ENCODE results near the gene KDELR1. TPM values are rescaled to one million over a fixed set of nuclear protein-coding genes. Genes with fewer than 3 reads are reported as not detected.

KDELR1 gene
- total RNA-seq, 1 experiment from 2014 or later, result 198 TPM

- no peak overlapping the region for H3K56ac ChIP-seq (ENCODE audit: insufficient read length, low read depth, low read length)
- no peak for TF ChIP-seq CTCF (conservative IDR thresholded peaks at IDR 0.05)
- H2AFZ ChIP-seq (ENCODE audit: low read length), result no peak overlapping the region
- no peak overlapping the region for H2AK5ac ChIP-seq (ENCODE audit: insufficient read length, low read length)
- no peak overlapping the region for H3K4me2 ChIP-seq (ENCODE audit: insufficient read depth, insufficient read length, low read length)
- Mint-ChIP-seq H3K9me3 (no peaks in the 10 kb centered on the region), H3K4me1 (0 out of 4 replicates have a peak, but pooled peaks cover 0 to 3% of the 10 kb centered on the region in 2 experiments), H3K36me3 (ENCODE audit: insufficient read depth in 1 of 3, low read depth in 3 of 3) (peaks cover 0 to 4% (median 0%) of the 10 kb centered on the region in 3 experiments; a peak in 2 of 7 replicates), H3K27ac (no peak overlapping the region; a peak in 1 of 7 replicates), H3K27me3 (ENCODE audit: low read depth) (no peaks in the 10 kb centered on the region; the same call in 1 of the 2 replicates), H3K4me3 (no peak overlapping the region)
- H3K23ac ChIP-seq (ENCODE audit: insufficient read length, low read depth, low read length), result no peak overlapping the region
- H3K4me1 ChIP-seq (ENCODE audit: insufficient read depth, low read length), result no peaks in the 10 kb centered on the region
- no peak overlapping the region for H4K8ac ChIP-seq (replicated peaks; ENCODE audit: insufficient read length, low read depth, low read length)
- no peak overlapping the region for H2BK20ac ChIP-seq (ENCODE audit: low read depth, low read length, poor library complexity, severe bottlenecking)
- H2BK12ac ChIP-seq (ENCODE audit: insufficient read length, low read depth, low read length), result no peak overlapping the region
- no peak overlapping the region for H3K27ac ChIP-seq (ENCODE audit: insufficient read length, low read depth, low read length)
- H3T11ph ChIP-seq (ENCODE audit: low read length), result no peak overlapping the region
- H4K91ac ChIP-seq (ENCODE audit: insufficient read length, low read depth, low read length), result no peak overlapping the region
- H3K79me1 ChIP-seq (ENCODE audit: insufficient read depth, low read depth, low read length, poor library complexity, severe bottlenecking), result no peaks in the 10 kb centered on the region
- no CpG with 5 or more reads among the region's 6 CpGs for WGBS (ENCODE audit: extremely low coverage, insufficient read length, low lambda C conversion rate)
- no peaks in the 10 kb centered on the region for H3K23me2 ChIP-seq (ENCODE audit: insufficient read length, low read depth, low read length, poor library complexity, severe bottlenecking)
- no peak overlapping the region for H3K9ac ChIP-seq (ENCODE audit: extremely low read depth, insufficient read length, low read length)
- H3K4ac ChIP-seq (ENCODE audit: low read depth, low read length), result no peak overlapping the region
- H3K27me3 ChIP-seq (ENCODE audit: insufficient read depth, low read length), result no peaks in the 10 kb centered on the region
- no peaks in the 10 kb centered on the region for H3K9me3 ChIP-seq (ENCODE audit: control insufficient read depth, low read depth, low read length)
- H3K14ac ChIP-seq (ENCODE audit: insufficient read depth, low read length), result no peak overlapping the region
- no peaks in the 10 kb centered on the region for H4K20me1 ChIP-seq (ENCODE audit: control insufficient read depth, insufficient read depth, insufficient read length)
- H2BK120ac ChIP-seq (ENCODE audit: low read depth, low read length, poor library complexity, severe bottlenecking), result no peak overlapping the region
- no peak overlapping the region for H3K18ac ChIP-seq (ENCODE audit: insufficient read length, low read depth, low read length)
- H3K79me2 ChIP-seq (ENCODE audit: insufficient read depth, low read length), result no peaks in the 10 kb centered on the region
- no peak overlapping the region for H4K5ac ChIP-seq (ENCODE audit: insufficient read length, low read depth, low read length)
- no peak for DNase-seq
- H2BK15ac ChIP-seq (ENCODE audit: low read depth, low read length), result no peak overlapping the region
- H2BK5ac ChIP-seq (ENCODE audit: insufficient read length, low read length), result no peak overlapping the region
These were observed 46.5 kb downstream of the KDELR1 start for GRCh38 chr19:48344892-48345291.
